ENCODE measurements around the gene SLC44A5.

DNA sequence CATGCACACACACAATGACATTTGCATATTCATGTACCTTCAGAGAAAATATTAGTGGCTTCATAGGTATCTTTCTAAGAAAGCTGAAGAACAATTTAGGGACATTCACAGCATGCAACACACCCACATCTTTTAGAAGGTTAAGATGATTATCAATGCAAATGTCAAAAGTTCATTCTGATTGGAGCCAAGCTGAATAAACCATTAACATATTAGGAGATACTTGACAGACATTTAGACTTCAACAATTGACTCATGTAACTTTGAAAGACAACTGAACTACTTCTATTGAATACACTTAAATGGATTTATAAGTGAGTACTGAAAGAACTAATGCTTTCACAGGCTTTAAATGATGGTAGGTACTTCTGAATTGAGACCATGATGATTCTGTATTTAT lies 365.7 kb downstream of the SLC44A5 start:
- TF ChIP-seq, protein P1, sequence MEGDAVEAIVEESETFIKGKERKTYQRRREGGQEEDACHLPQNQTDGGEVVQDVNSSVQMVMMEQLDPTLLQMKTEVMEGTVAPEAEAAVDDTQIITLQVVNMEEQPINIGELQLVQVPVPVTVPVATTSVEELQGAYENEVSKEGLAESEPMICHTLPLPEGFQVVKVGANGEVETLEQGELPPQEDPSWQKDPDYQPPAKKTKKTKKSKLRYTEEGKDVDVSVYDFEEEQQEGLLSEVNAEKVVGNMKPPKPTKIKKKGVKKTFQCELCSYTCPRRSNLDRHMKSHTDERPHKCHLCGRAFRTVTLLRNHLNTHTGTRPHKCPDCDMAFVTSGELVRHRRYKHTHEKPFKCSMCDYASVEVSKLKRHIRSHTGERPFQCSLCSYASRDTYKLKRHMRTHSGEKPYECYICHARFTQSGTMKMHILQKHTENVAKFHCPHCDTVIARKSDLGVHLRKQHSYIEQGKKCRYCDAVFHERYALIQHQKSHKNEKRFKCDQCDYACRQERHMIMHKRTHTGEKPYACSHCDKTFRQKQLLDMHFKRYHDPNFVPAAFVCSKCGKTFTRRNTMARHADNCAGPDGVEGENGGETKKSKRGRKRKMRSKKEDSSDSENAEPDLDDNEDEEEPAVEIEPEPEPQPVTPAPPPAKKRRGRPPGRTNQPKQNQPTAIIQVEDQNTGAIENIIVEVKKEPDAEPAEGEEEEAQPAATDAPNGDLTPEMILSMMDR (conservative IDR thresholded peaks at IDR 0.05; ENCODE audit: low read length) = no peak
- TF ChIP-seq EZH2phosphoT487 (IDR thresholded peaks at IDR 0.05; ENCODE audit: borderline replicate concordance) = no peak
